ENCODE data around the gene TMEM121B.

GRCh38 chr22:17098379-17098819, 22.8 kb downstream of the TMEM121B start:
- TF ChIP-seq POLR2A (IDR thresholded peaks at IDR 0.05), result no peak
- TF ChIP-seq, protein P1, sequence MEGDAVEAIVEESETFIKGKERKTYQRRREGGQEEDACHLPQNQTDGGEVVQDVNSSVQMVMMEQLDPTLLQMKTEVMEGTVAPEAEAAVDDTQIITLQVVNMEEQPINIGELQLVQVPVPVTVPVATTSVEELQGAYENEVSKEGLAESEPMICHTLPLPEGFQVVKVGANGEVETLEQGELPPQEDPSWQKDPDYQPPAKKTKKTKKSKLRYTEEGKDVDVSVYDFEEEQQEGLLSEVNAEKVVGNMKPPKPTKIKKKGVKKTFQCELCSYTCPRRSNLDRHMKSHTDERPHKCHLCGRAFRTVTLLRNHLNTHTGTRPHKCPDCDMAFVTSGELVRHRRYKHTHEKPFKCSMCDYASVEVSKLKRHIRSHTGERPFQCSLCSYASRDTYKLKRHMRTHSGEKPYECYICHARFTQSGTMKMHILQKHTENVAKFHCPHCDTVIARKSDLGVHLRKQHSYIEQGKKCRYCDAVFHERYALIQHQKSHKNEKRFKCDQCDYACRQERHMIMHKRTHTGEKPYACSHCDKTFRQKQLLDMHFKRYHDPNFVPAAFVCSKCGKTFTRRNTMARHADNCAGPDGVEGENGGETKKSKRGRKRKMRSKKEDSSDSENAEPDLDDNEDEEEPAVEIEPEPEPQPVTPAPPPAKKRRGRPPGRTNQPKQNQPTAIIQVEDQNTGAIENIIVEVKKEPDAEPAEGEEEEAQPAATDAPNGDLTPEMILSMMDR (IDR thresholded peaks at IDR 0.05), result no peak
- TF ChIP-seq POLR2AphosphoS5 (IDR thresholded peaks at IDR 0.05), result no peak

Data from breast epithelium (tissue), 3 donors.